SHP77 (cell line): ENCODE measurements around the gene JUP.

Source experiments
- DNase-seq, 2 experiments: peaks; one replicate each; lab custom pipeline; 2025; lab: John Stamatoyannopoulos, UW

Gene JUP

DNA sequence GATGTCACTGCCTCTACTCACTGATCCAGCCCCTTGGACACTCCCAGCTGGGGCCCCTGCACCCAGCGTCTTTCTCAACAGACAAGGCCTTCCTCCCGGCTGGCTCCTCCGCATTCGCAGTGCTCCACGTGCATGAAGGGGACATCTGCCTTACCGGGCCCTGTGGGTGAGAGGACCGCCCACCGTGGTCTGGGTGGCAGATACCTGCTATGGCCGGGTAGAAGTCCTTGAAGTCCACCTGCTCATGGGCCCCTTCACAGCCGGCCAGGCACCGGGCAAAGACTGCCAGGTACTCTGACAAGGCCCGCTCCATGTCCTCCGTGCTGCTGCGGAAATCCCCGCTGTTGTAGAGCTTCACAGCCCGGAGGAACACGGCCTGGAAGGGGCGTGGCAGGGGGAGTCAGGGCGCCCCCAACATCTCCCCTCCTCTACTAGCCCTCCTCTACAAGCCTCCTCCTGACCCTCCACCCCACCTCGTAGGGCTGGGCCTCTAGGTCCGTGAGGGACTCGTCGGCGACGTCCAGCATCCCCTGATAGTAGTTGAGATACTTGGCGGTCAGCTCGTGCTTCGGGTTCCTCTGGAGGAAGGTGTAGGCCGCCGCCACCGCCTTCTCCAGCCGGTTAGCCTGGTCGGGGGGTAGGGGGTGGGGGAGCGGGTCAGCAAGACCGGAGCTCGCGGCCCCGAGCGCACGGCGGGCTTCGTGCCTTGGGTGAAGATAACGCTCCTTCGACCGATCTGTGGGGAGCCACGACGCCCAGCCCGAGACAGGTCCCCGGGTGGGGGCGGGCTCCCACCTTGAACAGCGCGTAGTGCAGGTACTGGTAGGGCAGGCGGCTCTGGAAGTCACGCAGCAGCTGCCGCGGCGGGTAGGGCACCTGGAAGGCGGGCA lies 24.4 kb upstream of the JUP start:
- DNase-seq, result no peak

DNA sequence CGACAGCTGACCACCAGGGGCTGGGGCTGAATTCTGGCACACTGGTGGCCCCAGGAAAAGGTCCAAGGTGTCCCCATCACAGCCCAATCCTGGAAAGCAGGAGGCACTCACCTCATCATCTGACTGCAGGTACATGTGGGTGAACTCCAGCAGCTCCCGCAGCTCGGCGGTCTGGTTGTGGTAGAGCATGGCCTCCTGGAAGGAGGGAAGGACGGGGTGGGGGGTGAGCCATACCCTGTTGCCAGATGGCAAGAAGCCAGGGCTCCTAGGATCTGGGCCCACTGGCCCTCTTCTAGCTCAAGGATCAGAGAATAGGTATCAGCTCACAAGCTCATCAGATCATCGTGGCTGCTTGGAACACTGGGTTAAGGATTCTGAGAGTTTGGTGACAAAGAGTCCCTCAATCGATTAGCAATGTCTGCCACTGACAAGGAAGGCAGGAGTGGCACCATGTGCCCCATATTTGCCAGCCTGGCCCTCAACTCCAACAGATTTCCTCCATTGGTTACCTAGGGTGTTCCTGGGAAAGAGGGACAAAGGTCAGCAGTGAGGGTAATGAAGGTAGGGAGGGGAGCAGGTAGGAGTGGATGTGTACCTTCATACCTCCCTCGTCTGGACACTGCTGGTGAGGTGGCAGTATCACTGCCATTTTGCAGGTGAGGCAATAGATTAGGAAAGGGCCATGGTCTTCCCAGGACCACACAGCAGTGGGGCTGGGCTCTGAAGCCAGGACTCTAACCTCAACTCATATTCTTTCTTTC lies 20.4 kb upstream of the JUP start:
- no peak for DNase-seq

- DNase-seq, result no peak
Measured at GRCh38 chr17:41803049-41804020, 16.8 kb upstream of the JUP start.

DNA sequence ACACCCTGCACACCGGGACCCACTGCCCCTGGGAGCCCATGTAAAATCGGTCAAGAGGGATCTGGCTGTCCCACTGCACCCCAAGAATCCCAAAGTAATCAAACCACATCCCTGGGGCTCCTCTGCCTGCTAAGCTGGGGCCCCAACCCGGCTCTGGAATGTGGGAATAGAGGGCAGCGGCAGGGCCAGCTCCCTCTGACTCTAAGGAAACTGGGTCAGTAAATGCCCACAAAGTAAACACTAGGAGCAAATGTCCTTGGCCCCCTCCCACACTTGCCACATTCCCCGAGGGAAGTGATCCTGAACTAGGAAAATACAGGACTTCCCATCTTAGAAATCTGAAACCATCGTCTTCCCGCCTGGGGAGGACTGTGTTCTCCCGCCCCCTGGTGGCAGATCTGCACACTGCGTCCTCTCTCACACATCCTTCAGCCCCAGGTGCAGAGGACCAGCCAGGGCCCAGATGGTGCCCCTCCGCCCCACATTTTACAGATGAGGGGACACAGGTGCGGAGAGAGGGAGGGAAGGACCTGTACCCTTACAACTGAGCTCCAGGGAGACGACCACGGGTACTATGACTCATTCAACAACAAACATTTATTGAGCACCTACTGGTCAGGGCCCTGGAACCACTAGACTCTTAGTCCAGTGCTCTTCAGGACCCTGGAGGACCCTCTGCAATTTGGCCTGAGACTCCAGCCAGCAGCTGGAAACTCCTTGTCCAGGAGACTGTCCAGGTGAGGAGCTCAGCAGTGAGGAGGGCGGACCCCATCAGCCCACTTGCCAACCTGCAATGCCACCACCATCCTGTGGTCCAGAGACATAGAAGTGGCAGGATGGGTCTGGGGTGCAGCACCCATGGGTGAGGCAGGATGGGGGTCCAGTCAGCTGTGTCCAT lies 15.1 kb upstream of the JUP start:
- peak; percentile 52 to 65 for DNase-seq

DNA sequence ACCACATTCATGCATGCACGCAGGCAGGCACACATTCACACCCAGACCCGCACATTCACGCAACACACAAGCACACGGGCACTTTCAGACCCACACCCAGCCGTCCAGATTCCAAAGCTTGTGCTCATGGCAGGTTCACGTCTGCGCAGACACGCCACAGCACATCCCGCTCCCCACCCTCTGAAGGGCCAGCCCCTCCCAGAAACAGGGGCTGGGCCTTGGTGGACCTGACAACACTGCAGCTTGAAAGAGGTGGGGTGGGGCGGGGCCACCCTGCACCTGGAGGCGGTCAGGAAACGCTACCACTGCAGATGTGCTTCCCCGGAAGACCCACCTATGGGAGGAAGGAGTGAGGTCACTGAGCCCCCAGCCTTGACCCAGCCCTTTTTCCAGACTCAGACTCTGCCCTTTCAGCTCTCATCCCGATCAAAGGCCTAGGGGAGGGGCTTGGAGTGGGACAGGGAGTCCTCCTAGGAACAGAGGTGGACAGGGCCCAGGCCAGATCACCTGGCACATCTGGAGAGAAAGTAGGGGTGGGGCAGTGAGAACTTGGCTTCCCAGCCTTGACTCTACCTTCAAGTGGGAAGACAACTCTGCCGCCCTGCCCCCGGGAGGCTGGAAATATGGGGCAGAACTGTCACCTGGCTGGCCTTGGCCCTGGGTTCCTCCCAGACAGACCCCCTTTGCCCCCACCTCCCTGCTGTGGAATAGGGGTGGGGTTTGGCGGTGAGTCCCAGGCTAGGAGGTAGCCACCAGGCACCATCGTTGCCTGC lies 14.3 kb upstream of the JUP start:
- DNase-seq, result peak; percentile 32 to 67

DNA sequence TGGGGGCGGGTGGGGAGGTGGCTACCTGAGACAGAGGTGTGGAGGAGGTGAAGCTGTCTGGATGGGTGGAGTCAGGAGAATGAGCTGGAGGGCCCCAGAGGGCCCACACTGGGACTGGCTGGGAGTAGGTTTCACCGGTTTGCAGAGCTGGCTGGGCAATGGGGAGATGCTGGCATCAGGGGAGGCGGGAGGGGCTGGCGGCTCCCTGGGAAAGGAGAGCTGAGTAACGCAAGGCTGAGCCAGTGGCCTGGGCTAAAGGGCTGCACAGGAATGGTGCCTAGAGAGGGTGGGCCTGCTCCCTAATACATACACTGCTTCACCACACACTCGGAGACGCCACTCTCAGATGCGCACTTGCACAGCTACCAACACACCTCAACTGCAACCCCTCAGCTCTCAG lies 12.9 kb upstream of the JUP start:
- no peak for DNase-seq

GRCh38 chr17:41797377-41797776 lies 10.9 kb upstream of the JUP start:
- DNase-seq, result no peak

GRCh38 chr17:41796121-41796895 lies 9.8 kb upstream of the JUP start:
- DNase-seq, result no peak

DNA sequence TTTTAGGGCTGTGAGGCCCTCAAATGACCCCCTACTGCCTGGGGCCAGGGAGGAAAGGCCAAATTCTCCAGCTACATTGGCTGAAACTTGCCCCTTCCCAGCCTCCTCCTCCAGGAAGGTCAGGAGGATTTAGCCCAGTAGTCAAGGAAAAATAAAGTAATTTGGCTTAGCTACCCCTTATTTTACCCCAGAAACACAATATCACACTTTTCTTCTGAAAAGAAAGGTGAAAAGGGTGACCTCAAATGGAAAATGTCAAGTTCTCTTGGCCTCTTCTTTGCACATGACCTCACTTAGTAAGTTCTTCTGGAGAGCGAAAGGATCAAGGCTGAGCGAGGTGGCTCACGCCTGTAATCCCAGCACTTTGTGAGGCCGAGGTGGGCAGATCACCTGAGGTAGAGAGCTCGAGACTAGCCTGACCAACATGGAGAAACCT lies 8.0 kb upstream of the JUP start:
- DNase-seq, result no peak

GRCh38 chr17:41793784-41794539 lies 7.5 kb upstream of the JUP start:
- DNase-seq, result peak in 1 of 2 experiments; percentile 30

DNA sequence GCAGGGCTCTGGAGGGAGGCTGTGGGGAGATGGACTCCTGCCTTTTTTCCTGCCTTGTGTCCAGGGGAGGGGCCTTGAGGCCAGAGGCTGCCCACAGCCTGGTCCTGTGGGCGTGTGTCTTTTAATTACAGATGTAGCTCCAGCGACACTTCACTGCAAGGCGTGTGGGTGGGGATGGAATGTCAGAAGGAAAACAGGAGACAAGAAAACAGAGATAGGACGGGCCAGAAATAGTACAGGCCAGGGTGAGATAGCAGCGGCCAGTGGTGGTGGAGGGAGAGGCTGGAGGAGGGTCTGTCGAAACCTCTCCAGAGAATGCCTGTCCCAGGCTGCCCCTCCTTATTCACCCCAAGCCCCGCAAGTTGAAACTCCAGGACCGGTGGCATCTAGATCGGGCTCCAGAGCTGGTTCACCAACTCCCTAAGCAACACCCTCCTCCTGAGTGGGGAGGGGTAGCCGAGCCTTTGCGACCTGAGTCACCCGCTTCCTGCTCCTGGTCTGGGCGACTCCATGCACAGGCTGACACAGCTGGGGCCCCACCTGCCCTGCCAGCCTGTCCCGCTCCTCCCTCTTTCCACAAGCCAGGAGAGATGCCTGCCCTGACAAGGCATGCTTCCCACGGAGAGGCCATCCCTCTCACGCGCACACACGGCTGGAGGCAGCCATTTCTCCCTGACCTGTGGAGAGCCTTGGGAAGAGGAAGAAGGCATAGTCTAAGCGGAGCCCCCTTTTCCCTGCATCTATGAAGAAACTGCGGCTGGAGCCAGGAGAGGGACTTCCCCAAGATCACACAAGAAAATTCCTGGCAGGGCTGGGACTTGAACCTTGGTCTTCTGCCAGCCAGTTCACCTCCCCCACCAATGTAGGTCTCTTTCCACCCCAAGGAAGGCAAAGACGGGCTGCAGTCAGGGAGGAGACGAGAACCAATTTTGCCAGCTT lies 6.6 kb upstream of the JUP start:
- peak; percentile 45 to 60 for DNase-seq

DNA sequence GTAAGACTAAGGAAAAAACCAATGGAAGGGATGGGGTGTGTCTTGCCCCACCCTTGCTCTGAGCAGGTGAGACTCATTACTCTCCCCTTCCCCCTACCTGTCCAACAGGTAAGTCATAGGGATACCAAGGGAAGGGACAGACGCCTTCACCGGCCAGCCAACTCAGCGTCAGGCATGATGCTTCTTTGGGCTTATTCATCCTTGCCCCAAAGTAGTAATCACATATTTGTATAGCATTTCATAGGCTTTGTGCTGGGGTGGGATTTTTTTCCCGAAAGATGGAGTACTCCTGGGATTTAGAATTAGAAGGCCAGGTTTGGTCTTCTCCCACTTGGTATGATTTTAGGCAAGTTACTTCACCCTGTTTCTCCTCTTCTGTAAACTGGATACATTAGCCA lies 509 bp upstream of the JUP start:
- DNase-seq, result no peak

DNA sequence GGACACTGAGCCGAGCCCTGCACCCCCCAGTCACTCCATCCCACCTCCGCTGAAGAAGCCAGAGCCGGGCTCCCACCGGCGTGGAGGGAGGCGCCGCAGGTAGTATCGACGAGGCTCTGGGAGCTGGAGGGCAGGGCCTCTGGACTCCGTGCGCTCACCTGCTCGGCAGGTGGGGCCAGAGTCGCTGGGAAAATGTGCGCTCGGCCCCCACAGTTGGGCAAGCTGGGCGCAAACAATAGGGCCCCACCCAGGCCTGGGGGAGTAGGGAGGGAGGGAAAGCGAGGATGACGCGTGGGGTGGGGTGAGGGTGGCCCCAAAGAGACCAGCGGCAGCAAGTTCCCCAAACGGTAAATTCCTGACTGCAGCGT lies 668 bp downstream of the JUP start:
- DNase-seq, result no peak

- no peak for DNase-seq
Measured at GRCh38 chr17:41785091-41785858, 1.2 kb downstream of the JUP start.

GRCh38 chr17:41784207-41784744 lies 2.2 kb downstream of the JUP start:
- no peak for DNase-seq

DNA sequence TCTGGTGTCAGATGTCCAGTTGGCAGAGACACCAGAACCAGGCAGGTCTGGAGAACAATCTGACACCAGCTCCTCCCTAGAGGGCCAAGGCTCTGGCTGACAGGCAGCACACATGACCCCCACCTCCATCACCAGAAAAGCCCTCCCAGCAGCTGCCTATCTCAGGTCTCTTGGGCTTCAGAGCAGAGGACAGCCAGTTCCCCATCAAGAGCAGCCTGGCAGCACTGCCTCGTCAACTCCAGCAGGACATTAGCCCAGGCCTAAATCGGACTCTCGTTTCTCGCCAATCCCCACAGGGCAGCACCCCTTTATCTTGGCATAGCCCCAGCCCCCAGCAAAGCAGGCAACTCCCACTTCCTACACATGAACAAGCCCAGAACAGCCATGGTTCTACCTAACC lies 4.4 kb downstream of the JUP start:
- no peak for DNase-seq
